GM12864 (cell line): Measurements from ENCODE around the gene MARCKS.
"Not testable (repeated sequence)": the region's sequence is repeated elsewhere in the genome, so short reads cannot be mapped to it uniquely, and the experiment has no call there.

Source experiments
- DNase-seq: peaks from one replicate; pipeline ENCODE4 v3.0.0-alpha.2; 2011; ENCODE audit warnings: low read depth
- H3K4me3 ChIP-seq: 2 replicates; pipeline ENCODE4 v1.5.1; 2011; ENCODE audit warnings: mild to moderate bottlenecking, low read depth, low read length, control low read depth
- TF ChIP-seq, protein P1 (sequence below): IDR thresholded peaks from 2 replicates; pipeline ENCODE4 v1.5.1; 2011; ENCODE audit warnings: low read depth, mild to moderate bottlenecking, moderate library complexity, low read length, control low read depth, inconsistent platforms; ENCODE audit errors: missing control alignments

MARCKS gene

DNA sequence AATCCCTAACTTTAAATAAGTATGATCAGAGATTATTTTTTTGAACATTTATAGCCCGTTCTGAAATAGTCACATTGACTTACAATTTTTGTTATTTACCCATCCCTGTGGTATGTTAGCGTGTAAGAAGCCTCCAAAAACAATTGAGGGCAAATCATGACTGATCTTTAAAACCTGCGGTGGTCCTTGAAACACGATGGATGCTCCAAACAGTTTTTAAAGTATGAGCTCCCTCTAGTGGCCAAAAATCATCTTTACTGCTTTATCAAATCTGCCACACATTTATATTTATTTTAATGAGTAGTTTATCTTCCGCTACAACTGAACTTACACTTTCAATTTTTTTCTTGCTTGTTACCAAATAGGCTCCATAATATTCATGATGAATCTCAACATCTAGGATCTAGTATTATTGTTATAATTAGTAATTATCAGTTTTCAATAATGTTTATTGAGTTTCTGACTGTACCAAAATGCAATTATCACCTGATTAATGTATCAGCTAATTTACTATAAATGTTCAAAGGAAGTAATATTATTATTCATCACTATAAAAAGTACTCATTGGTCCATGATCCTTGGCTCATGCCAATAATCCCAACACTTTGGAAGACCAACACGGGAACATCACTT is 52.2 kb downstream of the MARCKS start:
- DNase-seq, result peak; percentile 24
- TF ChIP-seq, protein P1, sequence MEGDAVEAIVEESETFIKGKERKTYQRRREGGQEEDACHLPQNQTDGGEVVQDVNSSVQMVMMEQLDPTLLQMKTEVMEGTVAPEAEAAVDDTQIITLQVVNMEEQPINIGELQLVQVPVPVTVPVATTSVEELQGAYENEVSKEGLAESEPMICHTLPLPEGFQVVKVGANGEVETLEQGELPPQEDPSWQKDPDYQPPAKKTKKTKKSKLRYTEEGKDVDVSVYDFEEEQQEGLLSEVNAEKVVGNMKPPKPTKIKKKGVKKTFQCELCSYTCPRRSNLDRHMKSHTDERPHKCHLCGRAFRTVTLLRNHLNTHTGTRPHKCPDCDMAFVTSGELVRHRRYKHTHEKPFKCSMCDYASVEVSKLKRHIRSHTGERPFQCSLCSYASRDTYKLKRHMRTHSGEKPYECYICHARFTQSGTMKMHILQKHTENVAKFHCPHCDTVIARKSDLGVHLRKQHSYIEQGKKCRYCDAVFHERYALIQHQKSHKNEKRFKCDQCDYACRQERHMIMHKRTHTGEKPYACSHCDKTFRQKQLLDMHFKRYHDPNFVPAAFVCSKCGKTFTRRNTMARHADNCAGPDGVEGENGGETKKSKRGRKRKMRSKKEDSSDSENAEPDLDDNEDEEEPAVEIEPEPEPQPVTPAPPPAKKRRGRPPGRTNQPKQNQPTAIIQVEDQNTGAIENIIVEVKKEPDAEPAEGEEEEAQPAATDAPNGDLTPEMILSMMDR, result peak; percentile 53
- no peak overlapping the region for H3K4me3 ChIP-seq

DNA sequence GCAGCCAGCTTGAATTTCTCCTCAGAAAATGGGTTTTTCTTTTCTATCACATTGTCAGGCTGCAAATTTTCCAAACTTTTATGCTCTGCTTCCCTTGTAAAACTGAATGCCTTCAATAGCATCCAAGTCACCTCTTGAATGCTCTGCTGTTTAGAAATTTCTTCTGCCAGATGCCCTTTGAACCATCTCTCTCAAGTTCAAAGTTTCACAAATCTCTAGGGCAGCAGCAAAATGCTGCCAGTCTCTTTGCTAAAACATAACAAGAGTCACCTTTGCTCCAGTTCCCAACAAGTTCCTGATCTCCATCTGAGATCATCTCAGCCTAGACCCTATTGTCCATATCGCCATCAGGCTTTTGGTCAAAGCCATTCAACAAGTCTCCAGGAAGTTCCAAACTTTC is 53.1 kb downstream of the MARCKS start:
- DNase-seq, H3K4me3 ChIP-seq: not testable (repeated sequence)
